Neural cell (in vitro differentiated cells): ENCODE results near the gene MYCBP2.

Source experiments
- EP300 ChIP-seq: fragments of 450-650 bp; conservative IDR thresholded peaks from 2 replicates; pipeline ENCODE4 v1.6.1; 2014; ENCODE audit warnings: antibody characterized with exemption, mild to moderate bottlenecking, moderate library complexity; ENCODE audit not compliant: poor library complexity, severe bottlenecking
- EZH2 ChIP-seq: fragments of 200-600, 300-800 bp; shearing (Covaris generic), sonication (generic); IDR thresholded peaks from 2 replicates; pipeline ENCODE4 v1.6.1; 2014; ENCODE audit warnings: antibody characterized with exemption, low read length, borderline replicate concordance, mild to moderate bottlenecking; ENCODE audit not compliant: insufficient read depth, poor library complexity, severe bottlenecking
- POLR2AphosphoS5 ChIP-seq: IDR thresholded peaks from 2 replicates; pipeline ENCODE4 v1.6.1; 2012
- SMC3 ChIP-seq: fragments of 450-650 bp; conservative IDR thresholded peaks from 2 replicates; pipeline ENCODE4 v1.6.1; 2014; ENCODE audit warnings: antibody characterized with exemption, mild to moderate bottlenecking, moderate library complexity; ENCODE audit not compliant: poor library complexity
- TF ChIP-seq, protein P1 (sequence below): fragments of 450-650 bp; IDR thresholded peaks from 2 replicates; pipeline ENCODE4 v1.5.1; 2014; ENCODE audit warnings: antibody characterized with exemption, mild to moderate bottlenecking, moderate library complexity; ENCODE audit not compliant: poor library complexity, severe bottlenecking

DNA sequence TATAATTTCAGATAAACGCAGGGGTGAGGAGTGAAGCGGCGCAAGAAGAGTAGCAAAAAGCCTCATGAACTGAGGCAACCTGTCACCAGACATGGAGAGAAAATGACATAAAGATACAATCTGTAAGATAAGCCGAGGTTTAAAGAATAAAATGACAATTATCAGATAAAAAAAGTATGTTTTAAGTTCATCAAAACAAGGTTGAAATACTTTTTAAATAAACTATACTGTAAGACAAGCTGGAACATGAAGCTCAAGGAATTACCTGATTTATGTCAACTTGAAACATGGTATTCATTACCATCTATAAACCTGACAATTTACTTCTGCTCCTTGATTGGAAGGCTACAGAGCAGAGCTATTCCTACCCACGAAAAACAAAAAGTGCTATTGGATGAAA, 61.6 kb downstream of the MYCBP2 start:
- TF ChIP-seq, protein P1, sequence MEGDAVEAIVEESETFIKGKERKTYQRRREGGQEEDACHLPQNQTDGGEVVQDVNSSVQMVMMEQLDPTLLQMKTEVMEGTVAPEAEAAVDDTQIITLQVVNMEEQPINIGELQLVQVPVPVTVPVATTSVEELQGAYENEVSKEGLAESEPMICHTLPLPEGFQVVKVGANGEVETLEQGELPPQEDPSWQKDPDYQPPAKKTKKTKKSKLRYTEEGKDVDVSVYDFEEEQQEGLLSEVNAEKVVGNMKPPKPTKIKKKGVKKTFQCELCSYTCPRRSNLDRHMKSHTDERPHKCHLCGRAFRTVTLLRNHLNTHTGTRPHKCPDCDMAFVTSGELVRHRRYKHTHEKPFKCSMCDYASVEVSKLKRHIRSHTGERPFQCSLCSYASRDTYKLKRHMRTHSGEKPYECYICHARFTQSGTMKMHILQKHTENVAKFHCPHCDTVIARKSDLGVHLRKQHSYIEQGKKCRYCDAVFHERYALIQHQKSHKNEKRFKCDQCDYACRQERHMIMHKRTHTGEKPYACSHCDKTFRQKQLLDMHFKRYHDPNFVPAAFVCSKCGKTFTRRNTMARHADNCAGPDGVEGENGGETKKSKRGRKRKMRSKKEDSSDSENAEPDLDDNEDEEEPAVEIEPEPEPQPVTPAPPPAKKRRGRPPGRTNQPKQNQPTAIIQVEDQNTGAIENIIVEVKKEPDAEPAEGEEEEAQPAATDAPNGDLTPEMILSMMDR: no peak
- no peak for TF ChIP-seq EP300
- TF ChIP-seq EZH2: no peak
- TF ChIP-seq POLR2AphosphoS5: no peak
- TF ChIP-seq SMC3: no peak
